WI38 (cell line): ENCODE results near the gene APOBEC3B.
"Not testable (repeated sequence)": the region's sequence is repeated elsewhere in the genome, so short reads cannot be mapped to it uniquely, and the experiment has no call there.

ENCODE experiments used
- H3K4me3 ChIP-seq: 2 replicates; pipeline ENCODE4 v1.5.1; 2011; ENCODE audit warnings: low read depth, mild to moderate bottlenecking, control low read depth, low read length
- CTCF ChIP-seq: IDR thresholded peaks from 2 replicates; pipeline ENCODE4 v1.5.1; 2012; ENCODE audit warnings: low read depth, mild to moderate bottlenecking, control low read depth, low read length

Gene APOBEC3B

GRCh38 chr22:38996105-38996504, 14.0 kb downstream of the APOBEC3B start:
- TF ChIP-seq CTCF, result no peak
- no peak overlapping the region for H3K4me3 ChIP-seq

GRCh38 chr22:38997518-38997917, 15.4 kb downstream of the APOBEC3B start:
- no peak overlapping the region for H3K4me3 ChIP-seq
- no peak for TF ChIP-seq CTCF

- H3K4me3 ChIP-seq, result no peak overlapping the region
- peak; percentile 69 for TF ChIP-seq CTCF
Measured at GRCh38 chr22:39003165-39003638, 21.1 kb downstream of the APOBEC3B start.

GRCh38 chr22:39007177-39007576, 25.0 kb downstream of the APOBEC3B start:
- H3K4me3 ChIP-seq, result no peak overlapping the region
- no peak for TF ChIP-seq CTCF

- H3K4me3 ChIP-seq, result not testable (repeated sequence)
Measured at GRCh38 chr22:39008271-39008850, 26.2 kb downstream of the APOBEC3B start.

- no peak for TF ChIP-seq CTCF
- no peak overlapping the region for H3K4me3 ChIP-seq
Measured at GRCh38 chr22:39010946-39011345, 28.8 kb downstream of the APOBEC3B start.

GRCh38 chr22:39012533-39013511, 30.7 kb downstream of the APOBEC3B start:
- TF ChIP-seq CTCF, result no peak
- no peak overlapping the region for H3K4me3 ChIP-seq

GRCh38 chr22:39013561-39013941, 31.4 kb downstream of the APOBEC3B start:
- not testable (repeated sequence) for H3K4me3 ChIP-seq
